CD4-positive, alpha-beta T cell treated with Interleukin-1 beta for 1 hour (primary cell): ENCODE measurements around the gene ZBTB37.
A peak's percentile ranks its signal among the peaks of the same experiment; 100 is the strongest.
"Not testable (repeated sequence)": the region's sequence is repeated elsewhere in the genome, so short reads cannot be mapped to it uniquely, and the experiment has no call there.

ENCODE experiments used
- DNase-seq, 2 donors: peaks; one replicate each; pipeline ENCODE4 v3.0.0-alpha.2; 2020 to 2022

The ZBTB37 gene

DNA sequence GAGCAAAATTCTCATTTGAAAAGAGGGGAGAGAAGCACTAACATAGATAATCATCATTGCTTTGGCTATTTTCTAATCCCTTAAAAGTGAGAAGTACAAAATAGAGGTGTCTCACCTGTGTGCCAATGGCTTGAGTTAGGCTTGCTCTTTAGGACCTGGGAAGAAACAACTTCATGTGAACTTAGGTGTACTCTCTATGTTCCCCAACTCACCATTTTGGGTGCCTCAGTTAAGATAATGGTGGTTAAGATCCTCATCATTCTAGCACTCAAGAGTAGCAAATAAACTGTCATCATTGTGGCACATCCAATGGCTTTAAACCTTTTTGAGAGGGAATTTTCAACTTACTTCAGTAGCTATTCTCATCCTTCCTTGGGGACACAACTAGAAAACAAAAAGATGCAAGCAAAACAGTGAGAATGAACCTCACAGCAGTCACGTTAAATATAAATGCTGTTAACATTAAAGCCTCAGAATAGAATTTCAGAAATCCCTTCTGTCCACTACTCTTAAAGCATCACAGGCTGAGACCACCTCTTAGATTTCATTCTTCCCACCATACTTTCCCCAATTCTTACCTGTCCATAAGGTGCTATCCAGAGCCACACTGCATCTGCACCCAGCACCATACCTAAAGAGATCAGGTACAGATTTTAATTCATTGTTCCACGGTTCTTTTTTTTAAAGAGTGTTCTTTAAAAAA, 1.6 kb upstream of the ZBTB37 start:
- no peak for DNase-seq

DNA sequence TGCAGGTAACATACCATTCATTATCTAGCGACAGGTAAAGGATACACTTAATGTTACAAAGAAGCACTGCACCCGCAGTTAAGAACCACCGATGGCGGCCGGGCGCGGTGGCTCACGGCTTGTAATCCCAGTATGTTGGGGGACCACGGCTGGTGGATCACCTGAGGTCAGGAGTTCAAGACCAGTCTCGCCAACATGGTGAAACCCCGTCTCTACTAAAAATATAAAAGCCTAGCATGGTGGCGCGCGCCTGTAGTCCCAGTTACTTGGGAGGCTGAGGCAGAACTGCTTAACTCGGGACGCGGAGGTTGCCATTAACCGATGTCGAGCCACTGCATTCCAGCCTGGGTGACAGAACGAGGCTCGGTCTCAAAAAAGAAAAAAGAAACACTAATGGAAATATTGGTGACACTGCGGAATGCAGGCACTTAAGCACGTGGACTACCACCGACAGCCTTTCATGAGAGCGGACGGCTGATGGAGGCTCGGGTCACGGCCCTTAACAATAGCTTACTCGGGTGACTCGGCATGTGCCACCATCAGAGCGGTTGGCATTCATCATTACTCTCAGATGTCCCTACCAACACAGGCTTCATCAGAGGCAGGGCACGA, 933 bp upstream of the ZBTB37 start:
- peak in 1 of 2 donors; percentile 3 for DNase-seq

DNA sequence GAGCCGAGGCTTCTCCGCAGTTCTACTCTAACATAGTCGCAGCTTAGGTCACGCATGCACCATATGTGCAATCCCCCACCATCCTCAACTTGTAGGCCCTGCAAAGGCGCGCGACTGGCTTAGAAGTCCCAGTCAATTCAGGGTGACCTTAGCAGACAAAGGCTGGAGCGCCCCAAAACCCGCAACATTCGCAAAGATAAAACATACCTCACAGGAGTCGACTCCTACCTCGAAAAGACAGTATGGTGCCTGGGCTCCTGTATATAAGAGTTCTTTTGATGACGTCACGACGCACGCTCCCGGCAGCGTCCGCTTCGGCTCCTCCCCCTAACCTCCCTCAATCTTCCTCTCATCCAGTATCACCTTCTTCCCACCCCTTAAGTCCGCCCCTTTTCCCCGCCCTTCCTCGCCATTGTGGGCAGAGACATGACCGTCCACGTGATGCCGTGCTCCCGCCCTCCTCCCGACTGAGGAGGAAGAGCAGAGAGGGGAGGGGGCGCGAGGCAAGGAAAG, 371 bp upstream of the ZBTB37 start, which contains the start of gene GAS5:
TSS of gene GAS5 (minus strand) at position 237 of the 513 bp plus-strand sequence.
- peak; percentile 99 to 100 for DNase-seq

DNA sequence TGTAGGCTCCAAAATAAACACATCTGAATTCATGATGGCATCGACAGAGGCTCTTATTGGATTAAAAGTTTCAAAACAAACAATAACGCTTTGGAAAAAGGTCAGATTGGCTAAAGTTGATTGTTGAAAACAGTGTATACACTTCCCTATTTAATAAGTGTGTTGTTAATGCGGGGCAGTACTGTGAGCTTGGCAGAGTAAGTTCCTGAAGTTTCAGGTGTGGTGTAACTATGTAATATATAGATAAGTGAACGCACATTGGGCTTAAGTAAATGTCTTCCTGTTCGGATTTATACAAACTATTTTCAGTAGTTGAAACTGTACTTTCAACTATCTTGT, 810 bp downstream of the ZBTB37 start:
- no peak for DNase-seq

DNA sequence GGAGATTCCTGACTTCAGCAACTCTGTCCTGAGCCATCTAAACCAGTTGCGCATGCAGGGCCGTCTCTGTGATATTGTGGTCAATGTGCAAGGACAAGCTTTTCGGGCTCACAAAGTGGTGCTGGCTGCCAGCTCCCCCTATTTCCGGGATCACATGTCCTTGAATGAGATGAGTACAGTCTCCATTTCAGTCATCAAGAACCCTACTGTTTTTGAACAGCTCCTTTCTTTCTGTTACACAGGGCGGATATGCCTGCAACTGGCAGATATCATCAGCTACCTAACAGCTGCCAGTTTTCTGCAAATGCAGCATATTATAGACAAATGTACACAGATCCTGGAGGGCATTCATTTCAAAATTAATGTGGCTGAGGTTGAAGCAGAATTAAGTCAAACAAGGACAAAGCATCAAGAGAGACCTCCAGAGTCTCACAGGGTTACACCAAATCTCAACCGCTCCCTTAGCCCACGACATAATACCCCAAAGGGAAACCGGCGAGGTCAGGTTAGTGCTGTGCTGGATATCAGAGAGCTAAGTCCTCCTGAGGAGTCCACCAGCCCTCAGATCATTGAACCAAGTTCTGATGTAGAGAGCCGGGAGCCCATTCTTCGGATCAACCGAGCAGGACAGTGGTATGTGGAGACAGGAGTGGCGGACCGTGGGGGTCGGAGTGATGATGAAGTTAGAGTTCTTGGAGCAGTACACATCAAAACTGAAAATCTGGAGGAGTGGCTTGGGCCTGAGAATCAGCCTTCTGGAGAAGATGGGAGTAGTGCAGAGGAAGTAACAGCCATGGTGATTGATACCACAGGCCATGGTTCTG, 2.3 kb downstream of the ZBTB37 start:
- peak; percentile 25 to 55 for DNase-seq

DNA sequence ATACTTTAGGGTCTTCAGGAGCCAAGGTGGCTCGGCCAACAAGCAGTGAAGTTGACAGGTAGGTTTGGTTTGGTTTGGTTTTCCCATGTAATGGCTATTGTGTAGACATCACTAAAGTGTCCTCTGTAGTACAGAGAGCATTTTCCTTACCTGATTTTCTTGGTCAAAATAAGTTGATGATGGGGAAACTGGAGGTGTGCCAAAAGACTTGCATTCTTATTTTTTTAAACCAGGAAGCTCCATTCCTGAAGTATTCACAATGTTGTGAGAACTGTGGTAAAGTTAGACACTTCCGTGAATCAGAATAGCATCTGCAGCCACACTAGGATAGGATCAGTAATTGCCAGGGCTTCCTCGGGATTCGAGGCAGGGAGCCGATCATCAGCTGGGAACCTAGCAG, 2.9 kb downstream of the ZBTB37 start:
- DNase-seq, result no peak

DNA sequence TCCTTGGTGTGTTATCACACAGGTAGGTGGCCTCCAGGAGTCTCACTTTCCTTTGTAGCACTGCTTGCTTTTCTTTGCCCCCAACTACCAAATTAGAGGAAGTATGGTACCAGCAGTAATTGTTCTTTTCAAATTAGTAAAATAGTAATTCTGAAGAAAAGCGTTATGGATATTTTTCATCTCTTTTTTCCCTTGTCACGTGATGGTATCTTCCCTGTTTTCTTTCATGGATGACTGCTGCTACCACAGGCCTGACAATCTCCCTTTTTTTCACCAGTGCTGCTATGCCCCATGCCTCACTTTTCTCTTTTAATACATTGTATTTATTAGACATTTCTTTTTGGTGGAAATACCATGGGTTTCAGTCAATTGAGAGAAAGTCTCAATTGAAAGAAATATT, 3.3 kb downstream of the ZBTB37 start:
- DNase-seq, result no peak

DNA sequence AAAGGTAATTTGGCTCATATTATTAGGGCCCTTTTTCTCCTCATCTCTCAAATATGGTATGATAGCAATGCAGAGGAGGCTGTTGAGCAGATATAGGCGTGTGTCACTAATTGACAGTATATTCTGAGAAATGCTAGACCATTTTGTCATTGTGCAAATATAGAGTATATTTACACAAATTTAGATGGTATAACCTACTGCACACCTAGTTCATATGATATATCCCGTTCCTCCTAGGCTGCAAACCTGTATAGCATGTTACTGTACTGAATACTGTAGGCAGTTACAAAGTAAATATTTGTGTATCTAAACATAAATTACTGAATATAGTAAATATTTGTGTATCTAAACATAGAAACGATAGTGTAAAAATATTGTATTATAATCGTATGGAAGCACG, 8.6 kb downstream of the ZBTB37 start:
- DNase-seq, result no peak

DNA sequence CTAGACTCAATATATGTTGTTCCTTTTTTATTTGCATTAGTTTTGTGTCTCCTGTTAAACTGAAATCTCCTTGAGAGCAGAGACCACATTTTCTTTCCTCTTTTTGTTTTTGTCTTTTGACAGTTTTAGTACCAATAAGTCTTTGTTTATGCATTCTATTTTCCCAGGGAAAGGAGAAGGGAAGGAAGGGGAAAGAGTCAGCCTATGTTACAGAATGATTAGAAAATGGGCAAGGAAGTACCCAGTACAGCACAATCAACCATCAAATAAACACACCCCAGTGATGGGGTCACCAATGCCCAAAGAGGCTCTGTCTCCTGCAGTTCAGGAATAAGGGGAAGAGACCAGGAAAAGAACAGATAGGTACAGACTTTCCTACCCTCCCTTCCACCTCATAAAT, 10.1 kb downstream of the ZBTB37 start:
- no peak for DNase-seq

DNA sequence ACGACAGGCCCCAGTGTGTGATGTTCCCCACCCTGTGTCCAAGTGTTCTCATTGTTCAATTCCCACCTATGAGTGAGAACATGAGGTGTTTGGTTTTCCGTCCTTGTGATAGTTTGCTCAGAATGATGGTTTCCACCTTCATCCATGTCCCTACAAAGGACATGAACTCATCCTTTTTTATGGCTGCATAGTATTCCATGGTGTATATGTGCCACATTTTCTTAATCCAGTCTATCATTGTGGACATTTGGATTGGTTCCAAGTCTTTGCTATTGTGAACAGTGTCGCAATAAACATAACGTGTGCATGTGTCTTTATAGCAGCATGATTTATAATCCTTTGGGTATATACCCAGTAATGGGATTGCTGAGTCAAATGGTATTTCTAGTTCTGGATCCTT, 12.9 kb downstream of the ZBTB37 start:
- not testable (repeated sequence) for DNase-seq

DNA sequence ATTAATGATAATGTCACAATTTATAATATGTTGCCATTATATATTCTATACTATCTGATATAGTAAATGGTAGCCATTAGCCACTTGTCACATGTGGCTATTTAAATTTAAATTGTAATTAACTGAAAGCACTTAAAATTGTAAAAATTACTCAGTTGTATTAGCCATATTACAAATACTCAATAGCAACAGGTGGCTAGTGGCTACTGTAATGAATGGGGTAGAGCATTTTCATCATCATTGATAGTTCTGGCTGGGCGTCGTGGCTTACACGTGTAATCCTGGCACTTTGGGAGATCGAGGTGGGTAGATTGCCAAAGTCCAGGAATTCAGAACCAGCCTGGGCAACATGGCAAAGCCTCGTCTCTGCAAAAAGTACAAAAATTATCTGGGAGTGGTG, 16.5 kb downstream of the ZBTB37 start:
- DNase-seq, result no peak

DNA sequence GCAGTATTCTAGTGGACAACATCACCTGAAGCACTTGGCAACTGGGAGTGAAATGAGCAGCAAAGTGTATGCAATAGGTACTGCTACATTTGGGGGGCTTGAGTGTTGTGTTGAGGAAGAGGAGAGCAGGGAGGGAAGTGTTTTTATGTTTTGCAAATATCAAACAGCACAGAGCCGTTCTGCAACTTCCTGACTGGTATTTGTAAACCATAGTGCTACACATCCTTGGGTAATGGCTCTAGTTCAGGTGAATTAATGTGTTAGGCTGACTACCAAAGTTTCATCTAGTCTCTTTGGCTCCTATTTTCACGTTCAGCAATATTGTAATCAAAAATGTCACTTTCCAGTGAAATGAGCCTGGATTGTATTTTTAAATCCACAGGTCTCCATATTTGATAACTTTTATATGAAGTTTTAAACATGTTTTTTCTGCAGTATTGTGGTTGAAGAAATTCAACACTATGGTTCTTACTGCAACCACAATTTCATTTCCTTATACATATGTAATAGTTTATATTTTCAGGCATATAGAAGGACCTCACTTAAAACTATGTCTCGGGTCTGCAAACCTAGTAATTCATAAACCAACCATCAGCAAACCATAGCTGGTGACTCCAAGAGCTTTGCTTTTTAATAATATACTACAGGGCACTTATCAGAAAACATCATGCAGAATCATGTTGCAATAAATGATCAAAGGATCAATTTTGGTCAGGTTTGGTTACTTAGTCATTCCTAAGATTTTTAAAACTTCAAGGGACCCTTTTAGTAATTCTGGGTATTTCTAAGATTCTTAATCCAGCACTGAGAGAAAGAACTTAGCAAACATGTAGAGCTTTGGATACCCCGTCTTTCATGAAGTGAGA, 18.8 kb downstream of the ZBTB37 start:
- no peak for DNase-seq

DNA sequence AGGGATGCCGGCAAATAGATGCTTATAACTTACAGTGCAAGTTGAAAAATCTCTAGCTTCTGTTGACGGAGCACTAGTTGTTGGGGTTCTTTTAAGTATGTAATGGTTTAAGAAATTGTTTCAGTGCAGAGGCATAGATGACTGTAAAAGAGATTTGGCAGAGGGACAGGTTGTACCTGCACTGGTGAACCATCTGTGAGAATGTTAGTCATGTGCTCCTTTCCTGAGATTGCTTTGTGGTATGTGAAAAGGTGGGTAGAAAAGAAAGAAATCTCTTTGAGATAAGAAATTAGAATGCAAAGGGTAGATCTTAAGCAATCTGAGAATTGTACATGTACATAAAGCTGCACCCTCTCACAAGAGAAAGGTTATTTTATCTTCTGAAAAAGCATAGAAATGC, 19.4 kb downstream of the ZBTB37 start:
- no peak for DNase-seq

DNA sequence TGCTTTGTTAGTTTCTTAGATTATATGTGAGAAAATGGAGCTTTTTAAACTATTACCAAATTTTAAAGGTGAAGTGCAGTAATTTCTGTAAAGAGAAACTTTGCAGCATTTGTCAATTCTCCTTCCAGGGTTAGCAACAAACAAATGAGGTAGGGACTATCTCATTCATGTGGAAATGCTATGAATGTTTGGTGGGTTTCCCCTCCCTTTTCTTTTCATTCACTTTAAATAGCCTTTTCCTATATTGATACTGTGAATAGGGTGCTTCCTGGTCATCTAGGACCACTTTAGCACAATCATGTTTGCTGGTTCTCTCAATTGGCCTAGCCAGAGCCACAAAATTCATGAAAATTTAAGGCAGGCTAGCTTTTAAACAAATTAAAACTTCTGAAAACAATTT, 20.6 kb downstream of the ZBTB37 start:
- no peak for DNase-seq

DNA sequence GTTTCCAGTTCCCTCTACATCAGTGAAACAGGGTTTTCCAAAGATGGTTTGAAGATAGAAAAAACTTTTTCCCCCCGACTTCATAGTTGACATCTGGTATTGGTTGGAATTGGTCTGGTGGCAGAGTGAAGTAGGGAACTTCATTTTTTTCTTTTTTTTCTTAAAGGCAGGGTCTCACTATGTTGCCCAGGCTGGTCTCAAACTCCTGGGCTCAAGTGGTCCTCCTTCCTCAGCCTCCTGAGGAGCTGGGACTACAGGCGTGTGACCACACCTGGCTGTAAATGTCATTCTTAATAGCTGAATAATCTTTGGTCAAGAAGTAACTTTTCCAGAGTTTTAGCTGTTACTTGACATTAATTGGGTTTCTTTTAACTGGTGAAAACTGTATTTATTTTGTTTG, 21.7 kb downstream of the ZBTB37 start:
- DNase-seq, result no peak

DNA sequence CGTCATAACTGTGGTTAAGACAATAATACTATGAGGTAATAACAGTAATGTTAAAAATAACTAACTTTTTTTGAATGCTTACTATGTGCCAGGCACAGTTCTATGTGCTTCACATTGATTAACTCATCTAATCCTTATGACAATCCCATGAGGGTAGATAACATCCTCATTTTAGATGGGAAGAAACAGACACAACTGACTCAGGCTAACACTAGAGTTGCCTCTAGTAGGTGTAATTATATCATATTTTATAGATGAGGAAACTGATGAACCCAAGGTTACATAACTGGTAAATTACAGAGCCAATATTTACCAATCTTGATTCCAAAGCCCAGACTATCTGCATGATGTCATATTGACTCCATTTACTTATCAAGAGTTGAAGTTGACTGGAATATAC, 25.4 kb downstream of the ZBTB37 start:
- no peak for DNase-seq

DNA sequence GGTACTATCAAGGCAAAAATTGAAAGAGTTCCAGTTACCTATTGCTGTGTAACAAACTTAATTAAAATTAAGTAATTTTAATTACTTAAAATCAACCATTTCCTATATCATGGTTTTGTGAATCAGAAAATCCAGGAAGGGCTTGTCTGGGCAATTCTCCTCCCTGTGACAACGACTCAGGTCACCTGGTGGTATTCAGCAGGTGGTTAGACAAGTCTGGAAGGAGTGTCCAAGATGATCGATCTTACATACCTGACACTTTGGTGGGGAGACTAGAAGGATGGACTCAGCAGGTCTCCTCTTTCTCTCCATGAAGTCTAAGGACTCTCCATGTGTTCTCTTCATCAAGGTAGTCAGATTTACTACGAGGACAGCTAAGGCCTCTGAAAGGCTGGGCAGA, 26.0 kb downstream of the ZBTB37 start:
- no peak for DNase-seq

DNA sequence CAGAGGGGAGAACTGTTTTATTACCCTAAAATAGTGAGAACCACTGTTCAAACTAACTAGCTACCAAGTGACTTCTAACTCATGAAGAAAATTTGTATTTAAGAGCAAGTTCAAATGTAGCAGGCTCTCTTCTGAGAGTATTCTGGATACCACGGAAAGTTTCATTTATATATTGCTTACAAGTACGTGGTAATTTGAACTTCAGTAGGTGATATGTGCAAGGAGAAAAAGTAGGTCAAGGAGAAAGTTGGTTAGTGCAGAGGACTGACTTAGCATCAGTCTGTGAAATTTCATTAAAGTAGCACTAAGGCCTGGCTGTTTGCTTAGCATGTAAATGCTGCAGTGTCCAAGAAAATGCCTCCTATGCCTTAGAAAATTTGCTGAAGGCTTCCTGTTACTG, 32.2 kb downstream of the ZBTB37 start:
- DNase-seq, result no peak

DNA sequence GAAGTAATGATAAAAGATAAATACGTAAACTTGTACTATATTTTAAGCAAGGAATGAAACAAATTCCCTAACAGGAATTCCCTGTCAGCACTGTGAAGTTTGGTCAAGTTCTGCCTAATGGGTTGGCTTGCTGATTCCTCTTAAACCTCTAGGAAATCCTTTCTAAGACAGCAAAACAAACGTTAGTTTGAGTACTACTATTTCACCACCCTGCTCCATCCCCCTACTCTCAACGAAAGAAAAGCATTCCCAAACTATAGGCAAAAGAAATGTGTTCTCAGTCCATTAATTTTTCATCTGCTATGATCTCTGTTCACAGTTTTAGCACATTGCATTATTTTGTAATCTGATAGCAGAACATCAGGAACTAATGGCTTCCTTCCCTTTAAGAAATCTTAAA, 32.8 kb downstream of the ZBTB37 start:
- DNase-seq, result no peak

DNA sequence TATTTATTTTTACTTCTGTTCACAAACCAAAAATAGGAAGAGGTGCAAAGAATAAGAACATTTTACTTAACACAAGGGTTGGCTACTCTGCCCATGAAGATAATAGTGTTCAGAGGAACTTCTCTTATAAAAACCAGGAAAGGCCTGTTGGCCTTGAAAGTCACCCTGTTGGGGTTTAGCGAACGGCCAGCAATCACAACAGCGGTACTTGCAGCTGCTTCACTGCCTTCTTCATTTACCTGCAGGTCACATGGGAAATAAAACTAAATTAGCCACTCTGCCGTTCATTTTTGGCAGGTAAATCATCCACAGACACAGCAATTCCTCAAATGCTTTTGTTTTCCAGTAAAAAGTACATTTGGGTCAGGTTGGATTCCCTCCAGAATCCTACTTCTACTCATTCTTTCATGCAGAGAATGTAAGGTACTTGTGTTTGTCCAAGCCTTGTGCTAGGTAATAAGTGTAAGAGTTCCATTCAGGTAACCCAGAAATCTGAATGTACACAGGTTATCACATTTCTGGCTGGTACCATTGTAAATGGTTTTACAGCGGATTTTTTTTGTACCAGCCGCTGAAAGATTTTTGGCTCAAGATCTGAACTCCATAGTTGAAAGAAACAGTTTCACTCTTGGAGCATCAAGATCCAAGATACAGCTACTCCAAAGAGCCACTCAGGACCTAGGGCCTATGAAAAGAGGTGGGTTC, 35.8 kb downstream of the ZBTB37 start:
- DNase-seq, result no peak

DNA sequence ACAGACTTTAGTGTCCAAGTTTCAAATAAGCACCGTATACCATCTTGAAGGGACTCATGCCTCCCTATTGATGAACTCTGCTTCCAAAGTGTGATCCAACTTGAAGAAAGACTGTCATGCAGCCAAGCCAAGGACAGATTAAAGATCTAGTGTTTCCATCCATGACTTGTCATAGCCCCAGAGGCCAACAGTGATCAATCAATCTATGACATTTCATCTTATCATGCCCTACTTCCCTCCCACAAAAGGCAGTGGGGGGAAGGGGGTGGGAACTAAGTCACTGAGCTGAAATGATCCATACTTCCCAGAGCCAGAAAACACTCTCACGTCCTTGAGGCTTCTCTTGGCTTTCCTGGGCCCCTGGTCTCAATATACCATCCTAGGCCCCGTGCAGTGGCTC, 44.9 kb downstream of the ZBTB37 start:
- DNase-seq, result no peak

DNA sequence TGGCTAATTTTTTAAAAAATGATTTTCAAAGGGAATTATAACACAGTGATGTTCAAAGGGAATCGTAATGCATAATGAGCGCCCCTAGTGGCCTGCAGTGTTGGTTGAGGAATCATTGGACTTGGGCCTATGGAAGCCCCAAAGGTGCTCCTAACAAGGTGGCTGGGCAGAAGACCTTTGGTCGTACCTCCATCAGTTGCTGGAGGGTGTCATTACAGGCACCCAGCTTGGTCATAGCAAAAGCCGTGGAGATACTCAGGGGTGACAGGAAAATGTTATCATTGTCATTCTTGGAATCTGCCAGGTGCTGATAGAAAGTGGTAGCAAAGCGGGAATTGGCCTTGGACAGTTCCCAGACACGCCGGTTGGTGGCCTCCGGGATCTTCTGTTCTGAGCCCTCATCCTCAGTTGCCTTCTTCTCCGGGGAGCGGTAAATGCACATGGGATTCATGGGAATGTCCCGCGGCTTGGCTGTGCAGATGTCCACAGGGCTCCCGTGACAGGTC, 46.2 kb downstream of the ZBTB37 start:
- DNase-seq, result peak; percentile 12 to 24
